ENCODE results near the gene RNASE4.

The RNASE4 gene

GRCh38 chr14:20683125-20683890, 1.1 kb upstream of the RNASE4 start:
- H3K27ac Mint-ChIP-seq: no peak overlapping the region
- H3K4me1 Mint-ChIP-seq (ENCODE audit: low read depth): peaks cover 31% of the 10 kb centered on the region
- no peaks in the 10 kb centered on the region for H3K9me3 Mint-ChIP-seq
- no peak overlapping the region for H3K4me3 Mint-ChIP-seq
- no peaks in the 10 kb centered on the region for H3K36me3 Mint-ChIP-seq (ENCODE audit: low read depth)
- H3K27me3 Mint-ChIP-seq (ENCODE audit: low read depth): peaks cover 4% of the 10 kb centered on the region

- H3K36me3 Mint-ChIP-seq (ENCODE audit: low read depth): no peaks in the 10 kb centered on the region
- H3K27ac Mint-ChIP-seq: no peak overlapping the region
- H3K27me3 Mint-ChIP-seq (ENCODE audit: low read depth): peaks cover 4% of the 10 kb centered on the region
- H3K4me1 Mint-ChIP-seq (ENCODE audit: low read depth): peaks cover 32% of the 10 kb centered on the region
- H3K9me3 Mint-ChIP-seq: no peaks in the 10 kb centered on the region
- no peak overlapping the region for H3K4me3 Mint-ChIP-seq
These were observed 499 bp downstream of the RNASE4 start for GRCh38 chr14:20684662-20685456.

- peaks cover 26% of the 10 kb centered on the region for H3K4me1 Mint-ChIP-seq (ENCODE audit: low read depth)
- H3K9me3 Mint-ChIP-seq: no peaks in the 10 kb centered on the region
- H3K4me3 Mint-ChIP-seq: no peak overlapping the region
- no peak overlapping the region for H3K27ac Mint-ChIP-seq
- H3K36me3 Mint-ChIP-seq (ENCODE audit: low read depth): no peaks in the 10 kb centered on the region
- H3K27me3 Mint-ChIP-seq (ENCODE audit: low read depth): peaks cover 4% of the 10 kb centered on the region
These were observed 2.2 kb downstream of the RNASE4 start for GRCh38 chr14:20686386-20687143.

GRCh38 chr14:20687362-20688166, 3.2 kb downstream of the RNASE4 start:
- H3K9me3 Mint-ChIP-seq: no peaks in the 10 kb centered on the region
- H3K4me3 Mint-ChIP-seq: no peak overlapping the region
- peaks cover 21% of the 10 kb centered on the region for H3K4me1 Mint-ChIP-seq (ENCODE audit: low read depth)
- H3K36me3 Mint-ChIP-seq (ENCODE audit: low read depth): no peaks in the 10 kb centered on the region
- H3K27ac Mint-ChIP-seq: no peak overlapping the region
- H3K27me3 Mint-ChIP-seq (ENCODE audit: low read depth): peaks cover 4% of the 10 kb centered on the region

GRCh38 chr14:20688167-20688839, 3.9 kb downstream of the RNASE4 start, which contains the start of gene ANG:
ANG (plus strand) TSS chr14:20688764; CDS start chr14:20693565, 4,801 bp downstream.
- no peaks in the 10 kb centered on the region for H3K9me3 Mint-ChIP-seq
- H3K4me3 Mint-ChIP-seq: no peak within 1 kb of the TSS
- peaks cover 4% of the 10 kb centered on the region for H3K27me3 Mint-ChIP-seq (ENCODE audit: low read depth)
- H3K36me3 Mint-ChIP-seq (ENCODE audit: low read depth): no peaks in the 10 kb centered on the region
- no peak within 1 kb of the TSS for H3K27ac Mint-ChIP-seq
- H3K4me1 Mint-ChIP-seq (ENCODE audit: low read depth): peaks cover 21% of the 10 kb centered on the region

- H3K27me3 Mint-ChIP-seq (ENCODE audit: low read depth): peaks cover 6% of the 10 kb centered on the region
- no peaks in the 10 kb centered on the region for H3K36me3 Mint-ChIP-seq (ENCODE audit: low read depth)
- peaks cover 17% of the 10 kb centered on the region for H3K4me1 Mint-ChIP-seq (ENCODE audit: low read depth)
- peak overlapping the region; percentile 6 for H3K27ac Mint-ChIP-seq
- H3K9me3 Mint-ChIP-seq: no peaks in the 10 kb centered on the region
- H3K4me3 Mint-ChIP-seq: no peak overlapping the region
These were observed 6.7 kb downstream of the RNASE4 start for GRCh38 chr14:20690848-20691640.

GRCh38 chr14:20692116-20692751, 7.9 kb downstream of the RNASE4 start:
- Mint-ChIP-seq H3K27ac (no peak overlapping the region), H3K36me3 (ENCODE audit: low read depth) (no peaks in the 10 kb centered on the region), H3K9me3 (no peaks in the 10 kb centered on the region), H3K27me3 (ENCODE audit: low read depth) (peaks cover 4% of the 10 kb centered on the region), H3K4me1 (ENCODE audit: low read depth) (peaks cover 16% of the 10 kb centered on the region), H3K4me3 (no peak overlapping the region)

- no peaks in the 10 kb centered on the region for H3K36me3 Mint-ChIP-seq (ENCODE audit: low read depth)
- H3K27ac Mint-ChIP-seq: no peak overlapping the region
- H3K4me1 Mint-ChIP-seq (ENCODE audit: low read depth): no peaks in the 10 kb centered on the region
- no peaks in the 10 kb centered on the region for H3K9me3 Mint-ChIP-seq
- H3K4me3 Mint-ChIP-seq: no peak overlapping the region
- peaks cover 8% of the 10 kb centered on the region for H3K27me3 Mint-ChIP-seq (ENCODE audit: low read depth)
These were observed 12.4 kb downstream of the RNASE4 start for GRCh38 chr14:20696764-20697163.

GRCh38 chr14:20697273-20698017, 13.1 kb downstream of the RNASE4 start:
- Mint-ChIP-seq H3K36me3 (ENCODE audit: low read depth) (no peaks in the 10 kb centered on the region), H3K27ac (no peak overlapping the region), H3K4me1 (ENCODE audit: low read depth) (no peaks in the 10 kb centered on the region), H3K4me3 (no peak overlapping the region), H3K9me3 (no peaks in the 10 kb centered on the region), H3K27me3 (ENCODE audit: low read depth) (peaks cover 8% of the 10 kb centered on the region)

- no peaks in the 10 kb centered on the region for H3K36me3 Mint-ChIP-seq (ENCODE audit: low read depth)
- no peaks in the 10 kb centered on the region for H3K4me1 Mint-ChIP-seq (ENCODE audit: low read depth)
- no peak overlapping the region for H3K4me3 Mint-ChIP-seq
- H3K9me3 Mint-ChIP-seq: no peaks in the 10 kb centered on the region
- H3K27ac Mint-ChIP-seq: no peak overlapping the region
- peaks cover 8% of the 10 kb centered on the region for H3K27me3 Mint-ChIP-seq (ENCODE audit: low read depth)
These were observed 13.6 kb downstream of the RNASE4 start for GRCh38 chr14:20698018-20698329.

- H3K4me1 Mint-ChIP-seq (ENCODE audit: low read depth): no peaks in the 10 kb centered on the region
- H3K4me3 Mint-ChIP-seq: no peak overlapping the region
- no peaks in the 10 kb centered on the region for H3K9me3 Mint-ChIP-seq
- peaks cover 8% of the 10 kb centered on the region for H3K27me3 Mint-ChIP-seq (ENCODE audit: low read depth)
- H3K27ac Mint-ChIP-seq: no peak overlapping the region
- no peaks in the 10 kb centered on the region for H3K36me3 Mint-ChIP-seq (ENCODE audit: low read depth)
These were observed 14.6 kb downstream of the RNASE4 start for GRCh38 chr14:20698934-20699333.

GRCh38 chr14:20699931-20700330, 15.6 kb downstream of the RNASE4 start:
- Mint-ChIP-seq H3K9me3 (no peaks in the 10 kb centered on the region), H3K4me1 (ENCODE audit: low read depth) (no peaks in the 10 kb centered on the region), H3K36me3 (ENCODE audit: low read depth) (no peaks in the 10 kb centered on the region), H3K27me3 (ENCODE audit: low read depth) (peaks cover 8% of the 10 kb centered on the region), H3K27ac (no peak overlapping the region), H3K4me3 (no peak overlapping the region)
